Esophagus muscularis mucosa (tissue), 3 donors: ENCODE data around the gene PIBF1.

ENCODE experiments used
- POLR2A ChIP-seq: fragments of 450-650 bp; IDR thresholded peaks from one replicate; pipeline ENCODE4 v1.6.1; 2017; ENCODE audit warnings: antibody characterized with exemption, moderate library complexity, mild to moderate bottlenecking, low read depth
- POLR2AphosphoS5 ChIP-seq, 2 donors: sonication (generic); formaldehyde crosslinking; IDR thresholded peaks; one replicate each; pipeline ENCODE4 v1.6.1; 2017; ENCODE audit warnings: antibody characterized with exemption in 2 of 2
- TF ChIP-seq, protein P1 (sequence below), 3 experiments: fragments of 200-600 bp in 2 of 3; fragments of 450-650 bp in 1 of 3; sonication (generic) in 2 of 3; IDR thresholded peaks; one replicate each; pipeline ENCODE4 v1.5.1; 2017 to 2019; ENCODE audit warnings: antibody characterized with exemption in 3 of 3, mild to moderate bottlenecking in 2 of 3, moderate library complexity in 1 of 3

GRCh38 chr13:73065036-73065435, 283.1 kb downstream of the PIBF1 start:
- TF ChIP-seq, protein P1, sequence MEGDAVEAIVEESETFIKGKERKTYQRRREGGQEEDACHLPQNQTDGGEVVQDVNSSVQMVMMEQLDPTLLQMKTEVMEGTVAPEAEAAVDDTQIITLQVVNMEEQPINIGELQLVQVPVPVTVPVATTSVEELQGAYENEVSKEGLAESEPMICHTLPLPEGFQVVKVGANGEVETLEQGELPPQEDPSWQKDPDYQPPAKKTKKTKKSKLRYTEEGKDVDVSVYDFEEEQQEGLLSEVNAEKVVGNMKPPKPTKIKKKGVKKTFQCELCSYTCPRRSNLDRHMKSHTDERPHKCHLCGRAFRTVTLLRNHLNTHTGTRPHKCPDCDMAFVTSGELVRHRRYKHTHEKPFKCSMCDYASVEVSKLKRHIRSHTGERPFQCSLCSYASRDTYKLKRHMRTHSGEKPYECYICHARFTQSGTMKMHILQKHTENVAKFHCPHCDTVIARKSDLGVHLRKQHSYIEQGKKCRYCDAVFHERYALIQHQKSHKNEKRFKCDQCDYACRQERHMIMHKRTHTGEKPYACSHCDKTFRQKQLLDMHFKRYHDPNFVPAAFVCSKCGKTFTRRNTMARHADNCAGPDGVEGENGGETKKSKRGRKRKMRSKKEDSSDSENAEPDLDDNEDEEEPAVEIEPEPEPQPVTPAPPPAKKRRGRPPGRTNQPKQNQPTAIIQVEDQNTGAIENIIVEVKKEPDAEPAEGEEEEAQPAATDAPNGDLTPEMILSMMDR (IDR thresholded peaks at IDR 0.05): no peak
- TF ChIP-seq POLR2A (no peak), POLR2AphosphoS5 (IDR thresholded peaks at IDR 0.05) (no peak)
